Activated CD8-positive, alpha-beta memory T cell treated with anti-CD3 and anti-CD28 coated beads for 36 hours (primary cell): ENCODE measurements around the gene THEMIS2. TPM values are rescaled to one million over a fixed set of nuclear protein-coding genes. Genes with fewer than 3 reads are reported as not detected.
"Not testable (repeated sequence)": the region's sequence is repeated elsewhere in the genome, so short reads cannot be mapped to it uniquely, and the experiment has no call there.

Experiments
- CTCF ChIA-PET: fragments of 350-600 bp; sonication (Branson Sonifier 250); formaldehyde crosslinking; loops from one replicate; lab custom pipeline; 2021; ENCODE audit warnings: antibody characterized with exemption; lab: Charles Lee
- POLR2A ChIA-PET: fragments of 350-600 bp; sonication (Branson Sonifier 250); formaldehyde crosslinking; loops from one replicate; lab custom pipeline; 2021; ENCODE audit warnings: antibody characterized with exemption; lab: Charles Lee
- total RNA-seq, 2 experiments: library from RNA; stranded (reverse); gene quantifications; one replicate each; pipeline ENCODE4 v1.2.3, GENCODE V29; 2021

Gene THEMIS2
- total RNA-seq, 2 experiments from 2014 or later = 13.3 to 17.1 TPM

GRCh38 chr1:27861436-27861835 lies 10.9 kb upstream of the THEMIS2 start:
- POLR2A ChIA-PET = interaction anchor here (0.5 kb wide), 1 partner anchor 26 kb away, joined by 4 read pairs; no protein-coding TSS in a partner anchor

DNA sequence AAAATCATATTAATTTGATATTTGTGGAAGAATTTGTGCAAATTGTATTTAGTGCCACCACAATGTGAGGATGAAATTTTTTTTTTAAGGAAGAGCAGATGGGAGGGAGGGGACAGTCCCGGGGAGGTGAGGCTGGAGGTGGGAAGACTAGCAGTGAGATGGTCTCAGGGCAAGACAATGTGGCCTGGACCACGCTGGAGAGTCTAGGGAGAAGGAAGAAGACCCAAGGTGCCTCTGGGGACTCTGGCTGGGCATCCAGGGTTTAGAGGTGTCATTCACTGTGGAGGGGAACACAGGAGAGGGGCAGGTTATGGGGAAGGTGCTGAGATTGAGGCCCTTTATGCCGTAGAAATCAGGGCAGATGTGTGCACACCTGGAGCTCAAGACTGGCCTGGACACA lies 10.3 kb upstream of the THEMIS2 start:
- ChIA-PET POLR2A (interaction anchor here (0.5 kb wide), 1 partner anchor 26 kb away, joined by 4 read pairs; no protein-coding TSS in a partner anchor), CTCF (no interaction called here)

More at GRCh38 chr1:27861436-27861835, 10.9 kb upstream of the THEMIS2 start:
- CTCF ChIA-PET = no interaction called here

DNA sequence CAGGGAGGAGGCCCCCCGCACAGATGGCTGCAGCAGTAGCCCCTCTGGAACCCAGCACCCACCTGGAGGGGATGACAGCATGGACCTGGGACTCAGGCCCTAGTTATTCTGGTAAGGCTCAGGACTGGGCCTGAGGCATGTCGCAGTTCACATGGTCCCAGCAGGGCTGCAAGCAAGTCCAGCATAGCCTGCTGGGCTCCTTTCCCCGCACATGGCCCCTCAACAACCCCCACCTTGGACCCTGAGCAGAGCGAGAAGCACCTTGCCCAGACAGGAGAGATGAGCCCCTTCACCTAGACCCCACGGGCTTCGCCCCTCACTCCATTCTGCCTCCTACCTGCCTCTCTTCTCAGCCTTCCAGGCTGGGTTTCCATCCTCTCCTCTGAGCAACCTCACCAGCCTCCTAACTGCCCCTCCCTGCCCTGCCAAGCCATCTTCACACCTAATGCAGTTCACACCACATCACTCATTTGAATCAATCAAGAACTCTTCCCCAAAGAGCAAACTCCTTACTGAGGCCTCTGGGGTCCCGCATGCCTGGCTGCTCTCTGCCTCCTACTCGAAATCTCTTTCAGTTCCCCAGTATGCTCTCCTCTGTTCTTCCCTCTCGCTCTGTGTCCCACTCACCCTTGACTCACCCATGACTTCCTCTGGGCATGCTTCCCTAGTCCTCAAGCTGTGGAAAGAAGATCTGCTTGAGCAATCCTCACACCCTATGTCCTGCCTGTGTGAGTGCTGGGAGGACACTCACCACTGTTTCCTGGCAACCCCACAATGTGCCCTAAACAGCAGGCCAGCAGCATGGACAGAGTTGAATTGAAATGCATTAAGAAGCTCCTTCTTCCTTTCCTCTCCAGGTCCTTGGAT lies 9.4 kb upstream of the THEMIS2 start:
- ChIA-PET CTCF (interaction anchor here (1.3 kb wide), 1 partner anchor 78 kb away, joined by 3 read pairs; no protein-coding TSS in a partner anchor), POLR2A (no interaction called here)

DNA sequence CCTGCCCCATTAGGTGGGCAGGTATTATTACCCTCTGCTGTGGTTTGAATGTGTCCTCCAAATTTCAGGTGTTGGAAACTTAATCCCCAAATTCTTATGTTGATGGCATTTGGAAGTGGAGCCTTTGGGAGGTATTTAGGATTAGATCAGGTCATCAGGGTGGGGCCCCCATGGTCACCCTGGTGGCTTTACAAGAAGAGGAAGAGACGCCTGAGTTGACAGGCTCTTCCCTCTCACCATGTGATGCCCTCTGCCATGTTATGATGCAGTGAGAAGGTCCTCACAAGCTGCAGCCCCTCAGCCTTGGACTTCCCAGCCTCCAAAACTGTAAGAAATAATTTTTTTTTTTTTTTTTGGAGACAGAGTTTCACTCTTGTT lies 8.8 kb upstream of the THEMIS2 start:
- POLR2A ChIA-PET = no interaction called here
- CTCF ChIA-PET = interaction anchor here (0.7 to 1.3 kb wide), 3 partner anchors 14 to 77 kb away, joined by 3 read pairs; no protein-coding TSS in a partner anchor

DNA sequence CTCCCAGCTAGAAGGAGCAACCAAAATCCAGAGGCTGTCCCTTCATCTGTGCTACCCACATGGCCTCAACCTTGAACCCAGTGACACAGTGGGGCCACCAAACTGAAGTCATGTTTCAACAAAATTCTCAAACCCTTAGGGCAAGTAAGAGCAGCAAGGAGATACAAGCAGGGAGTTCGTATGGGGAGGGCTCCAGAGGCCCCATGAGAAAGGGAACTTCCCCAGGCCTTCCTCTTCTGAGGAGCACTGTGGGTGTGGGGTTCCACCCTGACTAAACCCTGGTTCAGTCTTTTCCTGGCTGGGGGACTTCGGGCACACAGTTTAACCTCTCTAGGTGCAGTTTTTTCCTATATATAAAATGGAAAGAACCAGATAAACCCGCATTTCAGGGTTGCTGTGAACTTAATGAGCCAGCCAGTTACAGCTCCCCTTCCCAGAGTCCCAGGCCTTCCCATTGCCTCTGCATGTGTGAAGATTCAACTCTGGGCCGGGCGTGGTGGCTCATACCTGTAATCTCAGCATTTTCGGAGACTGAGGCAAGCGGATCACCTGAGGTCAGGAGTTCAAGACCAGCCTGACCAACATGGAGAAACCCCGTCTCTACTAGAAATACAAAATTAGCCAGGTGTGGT lies 8.0 kb upstream of the THEMIS2 start:
- ChIA-PET CTCF (interaction anchor here (0.7 to 1.3 kb wide), 4 partner anchors 13 to 564 kb away, joined by 3 read pairs; no protein-coding TSS in a partner anchor), POLR2A (no interaction called here)

GRCh38 chr1:27865821-27866220 lies 6.5 kb upstream of the THEMIS2 start:
- CTCF ChIA-PET = interaction anchor here (0.6 to 1.1 kb wide), 4 partner anchors 9 to 309 kb away, joined by 3 to 6 read pairs (median 5); no protein-coding TSS in a partner anchor
- POLR2A ChIA-PET = no interaction called here

GRCh38 chr1:27868556-27868931 lies 3.8 kb upstream of the THEMIS2 start:
- POLR2A ChIA-PET = interaction anchor here (0.5 to 0.6 kb wide), 2 partner anchors 35 to 95 kb away, joined by 3 to 5 read pairs; no protein-coding TSS in a partner anchor
- CTCF ChIA-PET = no interaction called here

- POLR2A ChIA-PET = interaction anchor here (0.5 kb wide), 1 partner anchor 34 kb away, joined by 5 read pairs; no protein-coding TSS in a partner anchor
Measured at GRCh38 chr1:27868932-27869718, 3.2 kb upstream of the THEMIS2 start.

DNA sequence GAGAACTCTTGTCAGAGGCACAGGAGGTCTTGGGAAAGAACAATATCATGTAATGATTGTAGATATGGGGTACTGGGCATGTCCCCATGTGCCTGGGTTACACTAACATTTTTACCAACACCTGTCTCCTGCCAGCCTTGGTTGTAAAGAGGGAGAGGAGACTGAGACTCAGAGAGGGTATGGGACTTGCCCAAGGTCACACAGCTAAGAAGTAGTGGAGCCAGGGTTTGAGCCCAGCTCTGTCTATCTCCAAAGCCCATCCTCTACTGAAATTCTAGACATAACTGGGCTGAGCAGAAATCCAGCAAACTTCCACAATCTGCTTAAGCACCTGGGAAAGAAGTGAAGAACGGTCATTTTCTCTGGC lies 2.6 kb upstream of the THEMIS2 start:
- ChIA-PET POLR2A (no interaction called here), CTCF (no interaction called here)

More at GRCh38 chr1:27868932-27869718, 3.2 kb upstream of the THEMIS2 start:
- CTCF ChIA-PET = no interaction called here

- POLR2A ChIA-PET = not testable (repeated sequence)
- CTCF ChIA-PET = interaction anchor here (0.6 kb wide), 1 partner anchor 49 kb away, joined by 3 read pairs; no protein-coding TSS in a partner anchor
Measured at GRCh38 chr1:27871076-27871475, 1.3 kb upstream of the THEMIS2 start.

- ChIA-PET CTCF (interaction anchor here (1.4 kb wide), 1 partner anchor 36 kb away, joined by 4 read pairs; no protein-coding TSS in a partner anchor), POLR2A (no interaction called here)
Measured at GRCh38 chr1:27872802-27873551, 633 bp downstream of the THEMIS2 start.

DNA sequence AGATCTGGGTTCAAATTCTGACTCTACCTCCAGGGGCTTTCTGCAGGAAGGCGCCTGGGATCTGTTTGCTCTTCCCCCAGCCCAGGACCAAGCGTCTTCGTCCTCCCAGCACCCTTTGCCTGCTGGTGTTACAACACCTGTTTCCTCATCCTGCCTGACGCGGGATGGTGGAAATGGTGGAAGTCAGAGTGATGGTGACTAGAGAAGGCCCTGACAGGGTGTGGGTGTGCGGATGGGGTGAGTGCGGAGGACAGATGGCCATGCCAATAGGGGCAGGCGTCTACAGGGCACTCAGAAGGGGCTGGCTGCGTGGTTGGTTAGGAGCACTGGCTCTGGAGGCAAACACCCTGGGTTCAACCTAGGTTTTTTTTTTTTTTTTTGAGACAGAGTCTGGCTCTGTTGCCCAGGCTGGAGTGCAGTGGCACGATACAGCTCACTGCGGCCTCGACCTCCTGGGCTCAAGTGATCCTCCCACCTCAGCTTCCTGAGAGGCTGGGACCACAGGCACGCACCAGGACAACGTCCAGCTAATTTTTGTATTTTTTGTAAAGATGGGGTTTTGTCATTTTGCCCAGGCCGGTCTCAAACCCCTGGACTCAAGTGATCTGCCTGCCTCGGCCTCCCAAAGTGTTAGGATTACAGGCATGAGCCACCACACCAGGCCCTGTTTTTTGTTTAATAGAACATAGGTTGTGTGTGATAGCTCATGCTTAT lies 1.5 kb downstream of the THEMIS2 start:
- POLR2A ChIA-PET = no interaction called here

DNA sequence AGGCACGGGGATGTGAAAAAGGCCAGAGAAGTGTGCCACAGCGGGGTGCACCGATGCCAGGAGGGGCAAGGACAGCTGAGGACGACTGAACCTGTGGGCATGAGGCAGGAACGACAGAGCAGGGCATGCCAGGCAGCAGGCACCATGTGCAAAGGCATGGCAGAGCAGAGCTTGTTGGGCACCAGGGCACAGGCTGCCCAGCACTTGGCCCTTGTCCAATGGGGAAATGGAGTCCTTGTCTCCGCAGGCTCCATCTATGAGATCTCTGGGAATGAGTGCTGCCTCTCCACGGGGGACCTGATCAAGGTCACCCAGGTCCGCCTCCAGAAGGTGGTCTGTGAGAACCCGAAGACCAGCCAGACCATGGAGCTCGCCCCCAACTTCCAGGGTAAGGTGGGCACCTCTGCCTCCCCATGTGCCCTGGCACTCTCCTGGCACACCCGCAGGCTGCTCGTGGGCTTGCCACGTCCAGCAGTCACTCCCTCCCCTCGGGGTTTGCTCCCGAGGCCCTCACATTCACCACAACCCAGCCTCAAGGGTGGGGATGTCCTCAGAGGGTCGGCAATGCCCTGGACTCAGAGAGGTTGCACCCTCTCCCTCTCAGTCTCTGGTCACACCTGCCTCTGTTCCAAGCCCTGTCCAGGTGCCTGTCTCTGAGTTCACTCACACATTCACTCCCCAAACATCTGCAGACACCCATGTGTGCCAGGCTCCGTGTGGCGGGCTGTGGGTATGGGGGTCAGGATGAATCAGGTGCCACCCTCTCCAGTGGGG lies 4.2 kb downstream of the THEMIS2 start:
- POLR2A ChIA-PET = no interaction called here
- CTCF ChIA-PET = interaction anchor here (0.7 to 1.3 kb wide), 3 partner anchors 12 to 103 kb away, joined by 3 read pairs; no protein-coding TSS in a partner anchor

More for the DNA sequence above, 1.5 kb downstream of the THEMIS2 start:
- CTCF ChIA-PET = interaction anchor here (1.9 kb wide), 1 partner anchor 16 kb away, joined by 7 read pairs; no protein-coding TSS in a partner anchor

- POLR2A ChIA-PET = no interaction called here
- CTCF ChIA-PET = interaction anchor here (1.3 kb wide), 1 partner anchor 13 kb away, joined by 3 read pairs; no protein-coding TSS in a partner anchor
Measured at GRCh38 chr1:27877115-27877416, 4.7 kb downstream of the THEMIS2 start.

GRCh38 chr1:27878039-27878438 lies 5.7 kb downstream of the THEMIS2 start:
- CTCF ChIA-PET = interaction anchor here (0.7 to 1.3 kb wide), 2 partner anchors 14 to 316 kb away, joined by 3 read pairs; no protein-coding TSS in a partner anchor
- POLR2A ChIA-PET = no interaction called here

DNA sequence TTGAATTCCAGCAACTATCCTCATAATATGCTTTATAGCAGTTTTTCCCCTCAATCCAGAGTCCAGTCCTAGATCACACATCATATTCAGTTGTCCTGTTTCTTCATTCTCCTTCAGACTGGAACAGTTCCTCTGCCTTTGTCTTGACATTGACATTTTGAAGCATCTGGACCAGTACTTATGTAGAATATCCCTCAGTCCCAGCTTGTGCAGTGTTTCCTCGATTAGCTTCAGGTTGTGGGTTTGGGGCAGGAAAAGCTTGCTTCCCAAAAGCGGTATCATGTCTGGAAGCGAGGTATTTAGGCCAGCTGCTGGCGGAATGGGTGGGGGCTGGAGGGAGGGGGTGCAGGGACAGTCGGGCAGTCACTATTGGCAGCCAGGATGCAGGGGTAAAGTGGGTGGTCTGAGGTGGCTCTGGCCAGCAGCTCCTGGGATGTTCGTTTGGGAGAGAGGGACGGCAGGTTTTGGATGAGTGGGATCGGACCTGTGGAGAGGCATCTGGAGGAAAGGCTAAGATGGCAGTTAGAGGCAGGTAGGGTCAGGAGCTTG lies 6.5 kb downstream of the THEMIS2 start:
- POLR2A ChIA-PET = no interaction called here
- CTCF ChIA-PET = no interaction called here
